ENCODE data around the gene TSHZ2.

Gene TSHZ2

DNA sequence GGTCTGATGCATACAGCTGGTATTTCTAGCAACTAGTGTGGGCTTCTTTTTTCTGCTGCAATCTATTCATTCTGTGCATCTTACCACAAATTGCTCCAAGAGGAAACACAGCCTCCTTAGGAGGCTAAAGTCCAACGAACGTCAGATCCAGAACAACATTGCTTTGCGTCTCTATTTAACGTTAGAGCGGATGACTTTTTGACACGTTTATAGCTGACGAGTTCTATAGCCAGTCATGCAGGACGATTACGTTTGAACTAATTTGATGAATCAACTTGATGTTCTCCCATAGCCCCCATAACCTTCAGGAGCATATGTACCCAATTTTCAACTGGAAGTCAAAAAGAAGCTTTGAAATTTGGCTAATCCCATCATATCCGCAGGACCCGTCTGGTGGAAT lies 59.9 kb downstream of the TSHZ2 start:
- no peak for DNase-seq

DNA sequence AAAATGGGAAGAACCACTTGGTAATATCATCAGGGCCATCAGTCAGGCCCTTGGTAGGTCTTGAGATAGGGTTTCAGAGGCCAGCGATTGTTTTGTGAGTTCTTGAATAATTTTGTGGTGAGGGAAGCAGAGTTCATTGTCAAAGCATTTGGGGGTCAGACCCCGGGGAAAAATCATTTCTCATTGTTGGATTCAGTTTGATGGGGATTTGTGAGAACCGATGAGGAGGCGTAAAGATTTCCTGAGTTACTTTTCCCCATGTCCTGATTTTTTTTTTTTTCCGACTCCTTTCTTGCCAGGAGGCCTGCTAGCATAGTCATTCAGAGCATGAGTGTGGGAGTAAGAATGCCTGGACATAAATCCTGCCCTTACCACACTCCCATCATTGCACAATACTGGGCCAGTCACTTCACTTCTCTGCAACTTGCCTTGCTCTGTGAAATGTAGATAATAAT lies 60.3 kb downstream of the TSHZ2 start:
- DNase-seq, result no peak

DNA sequence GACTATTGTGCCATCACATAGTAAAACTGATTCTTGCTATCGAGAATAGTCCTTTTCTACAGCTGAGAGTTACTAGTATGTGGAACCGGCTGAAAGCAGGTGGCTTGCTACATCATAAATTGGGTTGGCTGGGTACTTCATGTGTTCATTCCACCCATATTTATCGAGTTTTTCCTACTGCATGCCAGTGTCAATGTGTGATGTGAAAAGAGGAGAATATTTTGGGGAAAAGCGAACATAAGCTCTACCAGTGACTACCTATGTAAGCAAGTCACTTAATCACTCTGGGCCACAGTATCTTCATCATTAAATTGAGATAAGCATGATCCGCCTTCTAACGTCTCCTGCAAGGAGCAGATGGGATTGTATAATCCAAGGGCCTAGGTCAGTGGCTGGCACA lies 61.0 kb downstream of the TSHZ2 start:
- no peak for DNase-seq

DNA sequence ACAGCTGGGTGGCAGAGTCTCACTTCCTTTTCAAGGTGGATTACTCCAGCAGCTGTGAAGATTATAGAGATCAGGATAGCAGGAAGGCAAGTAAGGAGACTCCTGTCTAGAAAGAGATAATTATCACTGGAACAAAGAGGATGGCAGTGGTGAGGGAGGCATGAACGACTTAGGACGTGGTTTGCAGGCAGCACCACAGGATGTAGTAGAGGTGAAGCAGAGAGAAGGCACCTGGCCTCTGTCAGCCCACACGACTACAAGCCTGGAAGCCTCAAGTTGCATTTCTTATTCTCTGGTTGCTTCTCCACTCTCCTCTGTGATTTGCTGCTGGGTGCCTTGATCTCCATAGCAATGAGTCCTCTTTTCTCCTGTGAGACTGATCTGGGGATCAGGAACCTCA lies 62.7 kb downstream of the TSHZ2 start:
- DNase-seq, result no peak

DNA sequence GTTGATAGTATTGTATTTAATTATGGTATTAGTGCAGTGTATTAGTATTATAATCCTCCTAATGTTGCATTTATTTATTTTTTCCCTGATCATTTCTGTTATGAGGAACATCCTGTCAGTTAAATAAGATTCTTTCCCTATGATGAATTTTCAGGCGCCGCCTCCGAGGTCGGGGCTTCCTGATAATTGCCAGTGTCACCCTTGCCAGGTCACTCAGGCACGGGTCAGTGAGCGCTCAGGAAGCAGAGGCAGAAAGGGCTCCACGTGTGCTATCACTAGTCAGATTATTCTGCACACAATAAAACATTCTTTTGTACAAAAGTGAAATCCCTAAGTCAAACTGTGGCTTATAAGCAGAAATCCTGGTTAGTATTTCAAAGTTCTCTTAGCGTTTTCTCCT lies 64.8 kb downstream of the TSHZ2 start:
- no peak for DNase-seq

DNA sequence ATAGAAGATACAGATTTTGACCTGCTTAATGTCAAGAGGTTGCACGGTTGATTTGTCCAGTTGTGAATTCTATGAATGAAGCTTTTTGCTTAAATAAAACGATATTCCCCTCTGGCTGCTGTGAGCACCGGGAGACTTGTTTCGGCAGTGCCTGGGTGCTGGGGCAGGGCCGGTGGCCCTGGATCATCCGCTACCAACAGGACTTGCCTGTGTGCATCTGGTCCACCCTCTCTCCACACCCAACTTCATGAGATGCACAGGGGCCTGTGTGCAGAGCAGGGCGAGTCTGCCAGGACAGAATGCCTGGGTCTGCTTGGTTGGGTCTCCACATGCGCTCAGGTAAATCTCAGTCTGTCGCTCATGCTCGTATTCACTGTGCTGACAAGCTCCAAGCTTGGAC lies 65.5 kb downstream of the TSHZ2 start:
- DNase-seq, result no peak

DNA sequence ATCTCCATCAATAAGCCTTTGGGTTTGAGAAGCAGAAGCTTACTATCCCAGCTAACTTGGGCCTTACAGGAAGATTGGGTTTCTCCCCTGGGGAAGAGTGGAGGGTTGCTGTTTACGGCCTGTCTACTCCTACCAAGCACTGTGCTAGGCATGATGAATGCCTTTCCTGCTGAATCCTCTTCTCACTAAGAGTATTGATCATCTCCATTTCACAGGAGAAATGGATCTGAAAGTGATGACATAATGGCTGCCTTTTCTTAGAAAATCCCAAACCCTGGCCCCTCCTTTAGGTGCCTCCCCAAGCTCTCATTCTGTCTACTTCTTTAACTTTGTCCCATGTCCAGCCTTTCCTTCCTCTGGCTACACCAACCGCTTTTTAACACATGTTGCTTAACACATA lies 66.1 kb downstream of the TSHZ2 start:
- DNase-seq, result no peak

DNA sequence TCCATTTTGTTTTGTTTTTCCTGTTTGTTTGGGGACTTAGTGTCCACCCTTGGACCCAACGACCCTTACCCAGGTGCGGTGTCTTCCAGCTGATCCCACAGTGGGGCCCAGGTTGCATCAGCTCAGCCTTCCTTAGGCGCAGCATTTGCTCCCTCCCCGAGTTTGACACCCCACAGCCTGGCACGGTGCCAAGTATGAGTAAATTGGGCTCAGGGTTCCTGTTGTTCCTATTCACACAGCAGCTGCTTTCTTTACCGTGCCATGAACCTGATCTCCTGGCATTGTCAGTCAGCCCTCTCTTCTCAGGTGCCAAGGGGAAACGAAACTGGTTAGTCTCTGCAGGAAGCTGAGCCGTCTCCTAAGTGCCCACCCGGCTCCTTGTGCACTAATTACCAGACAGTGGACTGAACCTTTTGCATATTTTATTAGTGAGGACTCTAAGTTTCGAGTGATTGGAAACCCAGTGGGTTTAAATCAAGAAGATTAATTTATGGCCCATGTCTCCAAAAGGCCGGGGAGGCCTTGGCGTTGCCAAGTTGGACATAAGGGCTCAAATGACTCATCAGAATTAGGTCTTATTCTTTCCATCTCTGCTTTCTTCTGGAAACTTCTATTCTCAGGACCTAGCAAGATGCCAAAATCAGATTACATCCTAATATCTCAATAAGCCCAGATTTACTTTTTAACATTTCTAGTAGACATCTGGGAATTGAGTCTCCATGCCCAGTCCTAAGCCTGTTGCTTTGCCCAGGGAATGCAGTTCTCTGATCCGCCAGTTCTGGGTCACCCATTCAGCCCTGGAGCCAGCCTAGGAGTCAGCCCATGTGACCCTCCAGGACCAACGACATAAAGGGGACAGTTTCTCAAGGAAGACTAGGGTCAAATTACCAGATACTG lies 68.8 kb downstream of the TSHZ2 start:
- no peak for DNase-seq

DNA sequence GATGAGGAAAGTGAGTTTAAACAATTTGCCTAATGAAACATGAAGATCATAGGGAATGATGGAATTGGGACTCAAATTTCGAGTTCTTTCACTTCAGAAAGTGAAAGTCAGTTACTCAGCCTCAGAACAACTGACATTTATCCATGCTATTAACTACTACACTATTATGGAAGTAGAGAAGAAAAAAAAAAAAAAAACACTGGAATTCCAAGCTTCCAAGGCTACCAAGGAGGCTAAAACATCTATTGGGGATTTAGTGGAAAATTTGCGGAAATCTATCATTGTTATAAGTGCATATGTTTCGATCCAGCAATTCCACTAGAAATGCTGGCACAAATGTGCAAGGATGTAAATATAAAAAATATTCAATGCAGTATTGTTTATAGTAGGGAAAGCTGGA lies 70.4 kb downstream of the TSHZ2 start:
- DNase-seq, result no peak

DNA sequence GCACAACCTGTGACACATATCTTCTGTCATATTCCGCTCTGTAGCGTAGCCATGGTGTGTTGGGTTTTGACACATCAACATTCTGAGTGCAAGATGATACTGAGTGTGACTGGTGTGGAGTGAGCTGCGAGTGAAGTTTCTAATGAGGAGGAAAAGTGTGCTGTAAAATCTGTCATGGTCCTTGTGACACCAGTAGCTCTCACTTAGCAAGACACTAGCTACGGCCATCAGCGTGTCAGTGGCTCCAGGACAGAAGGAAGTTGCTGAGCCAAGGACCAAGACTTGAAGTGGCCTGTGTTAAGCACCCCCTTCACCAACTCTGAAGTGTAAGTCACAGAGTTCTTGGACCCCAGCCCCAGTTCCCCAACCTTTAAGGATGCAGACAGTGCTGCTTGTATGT lies 72.1 kb downstream of the TSHZ2 start:
- no peak for DNase-seq

DNA sequence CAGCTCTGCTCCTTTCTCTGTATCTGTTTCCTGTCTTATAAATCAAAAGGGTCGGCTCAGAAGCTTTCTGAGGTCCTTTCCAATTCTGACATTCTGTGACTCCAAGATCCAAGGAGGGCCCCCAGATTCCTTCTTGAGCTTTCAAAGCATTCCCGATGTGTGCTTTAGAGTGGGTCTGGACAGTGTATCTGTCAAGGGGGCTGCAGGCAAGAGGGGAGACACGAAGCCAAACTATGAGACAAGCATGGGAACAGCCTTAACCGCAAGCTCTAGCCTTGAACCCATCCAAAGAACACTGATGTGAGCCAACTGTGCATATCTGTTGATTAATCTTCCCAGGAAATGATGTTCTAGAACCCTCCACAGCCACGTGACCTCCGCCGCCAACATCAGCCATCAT lies 73.8 kb downstream of the TSHZ2 start:
- no peak for DNase-seq

DNA sequence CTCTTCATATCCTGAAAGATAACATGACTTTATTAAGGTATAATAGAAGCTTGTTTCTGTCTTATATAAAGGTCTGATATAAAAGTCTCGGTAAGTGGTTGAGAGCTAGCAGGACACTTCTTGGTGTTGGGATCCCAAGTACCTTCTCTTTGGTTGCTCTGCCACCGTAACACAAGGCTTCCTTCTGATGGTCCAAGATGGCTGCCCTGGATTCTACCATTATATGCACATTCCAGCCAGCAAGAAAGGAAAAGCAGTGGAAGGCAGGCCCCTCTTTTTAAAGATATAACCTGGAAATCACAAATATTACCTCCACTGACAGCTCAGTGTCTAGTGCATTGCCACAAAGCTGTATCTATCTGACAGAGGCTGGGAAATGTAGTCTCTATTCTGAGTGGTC lies 75.0 kb downstream of the TSHZ2 start:
- no peak for DNase-seq

DNA sequence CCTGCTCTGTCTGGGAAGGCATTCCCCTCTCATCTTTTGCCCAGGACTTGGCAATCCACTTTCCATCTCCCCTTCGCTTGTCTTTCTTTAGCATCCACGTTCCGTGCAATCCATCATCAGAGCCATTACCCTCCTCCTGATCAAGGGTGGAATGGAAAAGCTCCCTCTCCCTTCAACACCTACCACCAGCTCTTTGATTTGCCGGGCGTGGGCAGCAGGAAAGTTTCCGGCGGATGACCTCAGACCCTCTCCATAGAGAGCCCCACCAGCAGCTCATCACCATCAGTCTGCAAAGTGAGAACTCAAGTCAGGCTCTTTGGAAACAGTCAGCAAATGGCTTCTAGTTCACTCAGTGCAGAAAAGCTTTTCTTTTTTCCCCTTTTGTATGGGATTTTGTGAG lies 76.2 kb downstream of the TSHZ2 start:
- no peak for DNase-seq

DNA sequence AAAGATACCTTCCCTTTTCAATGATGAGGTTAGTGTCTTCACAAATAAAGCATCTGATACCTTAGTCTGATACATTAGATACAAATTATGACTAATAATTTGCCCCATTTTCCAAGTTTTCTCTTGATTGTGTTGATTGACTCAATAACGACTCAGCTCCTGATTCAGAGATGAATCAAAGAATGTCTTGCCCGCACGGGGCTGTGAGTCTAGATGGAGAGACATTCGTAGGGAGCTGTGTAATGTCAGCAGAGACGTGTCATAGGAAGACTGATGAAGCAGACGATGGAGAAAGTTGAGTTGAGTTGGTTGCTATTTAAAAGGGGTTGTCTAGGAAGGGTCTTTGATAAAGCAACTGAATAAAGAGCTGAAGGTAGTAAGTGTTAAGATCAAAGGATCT lies 78.2 kb downstream of the TSHZ2 start:
- no peak for DNase-seq

DNA sequence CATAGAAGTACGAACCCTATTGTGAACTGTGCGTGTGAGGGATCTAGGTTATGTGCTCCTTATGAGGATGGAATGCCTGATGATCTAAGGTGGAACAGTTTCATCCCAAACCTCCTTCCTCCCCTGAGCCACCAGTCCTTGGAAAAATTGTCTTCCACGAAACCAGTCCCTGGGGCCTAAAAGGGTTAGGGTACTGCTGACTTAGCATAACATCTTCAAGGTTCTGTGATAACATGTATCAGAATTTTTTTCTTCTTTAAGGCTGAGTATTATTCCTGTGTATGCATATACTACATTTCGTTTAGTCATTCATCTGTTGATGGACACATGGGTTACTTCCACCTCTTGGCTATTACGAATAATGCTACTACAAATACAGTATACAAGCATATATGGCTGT lies 80.2 kb downstream of the TSHZ2 start:
- no peak for DNase-seq

DNA sequence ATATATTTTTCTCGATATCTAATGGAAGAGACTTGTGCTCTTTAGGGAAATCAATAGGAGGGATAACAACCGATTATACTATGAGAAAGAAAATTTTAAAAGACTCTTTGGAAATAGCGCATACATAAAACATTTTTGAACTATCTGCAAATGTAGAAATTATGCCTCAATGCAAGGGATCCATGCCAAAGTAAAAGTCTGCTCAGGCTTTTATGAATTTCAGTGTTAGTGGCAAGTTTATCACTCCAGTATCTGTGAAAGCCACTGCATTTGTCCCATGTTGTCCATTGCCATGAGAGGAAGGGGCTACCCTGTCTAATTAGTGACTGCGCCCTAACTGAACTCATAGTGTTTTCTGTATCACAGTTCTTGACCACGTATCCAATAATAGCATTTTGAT lies 81.4 kb downstream of the TSHZ2 start:
- DNase-seq, result no peak

DNA sequence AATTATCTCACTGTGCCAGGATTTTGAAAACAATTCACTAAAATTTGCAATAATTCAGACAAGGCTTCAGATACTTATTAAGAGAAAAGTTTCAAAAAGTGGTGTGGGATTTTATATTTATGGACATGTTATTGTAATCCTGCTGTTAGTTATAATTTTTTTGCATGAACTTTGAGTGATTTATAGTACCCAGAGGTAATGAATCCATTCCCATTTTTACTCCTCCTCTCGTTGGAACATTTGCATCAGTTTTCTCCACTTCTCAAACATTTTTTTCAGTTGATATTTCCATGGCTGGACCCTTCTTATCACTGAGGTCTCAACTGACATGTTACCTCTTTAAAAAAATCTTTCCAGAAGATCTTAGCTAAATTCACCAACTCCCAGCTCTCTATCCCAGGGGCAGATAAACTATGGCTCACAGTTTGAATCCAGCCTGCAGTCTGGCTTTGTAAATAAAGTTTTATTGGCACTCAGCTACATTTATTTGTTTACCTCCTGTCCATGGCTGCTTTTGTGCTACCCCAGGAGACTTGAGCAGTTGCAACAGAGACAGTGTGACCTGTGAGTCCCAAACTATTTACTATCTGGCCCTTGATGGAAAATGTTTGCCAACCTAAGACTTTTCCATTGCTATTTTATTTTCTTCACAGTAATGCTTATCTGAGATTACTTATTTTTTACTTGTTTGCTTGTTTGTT lies 83.4 kb downstream of the TSHZ2 start:
- DNase-seq, result no peak

DNA sequence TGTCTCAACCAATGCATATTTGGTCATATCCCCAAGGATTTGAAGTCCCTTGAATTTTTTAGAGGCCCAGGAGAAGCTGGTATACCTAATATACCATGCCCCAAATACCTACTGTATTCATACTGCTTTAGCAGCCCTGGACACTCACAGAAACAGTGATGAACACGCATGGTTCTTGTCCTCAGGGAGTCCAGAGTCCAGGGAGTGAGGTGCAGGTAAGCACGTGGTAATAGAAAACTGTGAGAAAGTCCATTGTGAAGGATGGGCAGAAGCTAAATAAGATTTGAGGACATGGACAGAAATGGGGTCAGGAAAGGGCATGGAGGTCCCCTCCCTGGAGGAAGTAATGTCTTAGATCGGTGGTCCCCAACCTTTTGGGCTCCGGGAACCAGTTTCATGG lies 85.4 kb downstream of the TSHZ2 start:
- no peak for DNase-seq

DNA sequence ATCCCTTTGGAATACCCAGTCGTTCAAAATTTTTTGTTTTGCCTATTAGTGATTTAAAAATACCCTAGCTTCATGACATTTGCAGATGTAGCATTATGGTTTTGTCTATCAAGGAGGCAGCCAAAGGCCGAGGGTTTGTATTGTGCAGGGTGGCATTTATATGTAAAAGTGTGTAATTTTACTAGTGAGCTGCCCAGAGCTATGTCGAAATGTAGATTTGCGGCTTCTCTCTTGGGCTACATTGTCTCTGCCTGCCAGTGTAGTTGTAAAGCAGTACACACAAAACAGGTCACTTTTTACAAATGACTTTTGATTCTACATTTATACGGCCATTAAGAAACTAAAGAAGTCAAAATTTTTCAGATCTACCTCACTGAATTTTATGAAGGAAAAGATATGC lies 87.7 kb downstream of the TSHZ2 start:
- no peak for DNase-seq

DNA sequence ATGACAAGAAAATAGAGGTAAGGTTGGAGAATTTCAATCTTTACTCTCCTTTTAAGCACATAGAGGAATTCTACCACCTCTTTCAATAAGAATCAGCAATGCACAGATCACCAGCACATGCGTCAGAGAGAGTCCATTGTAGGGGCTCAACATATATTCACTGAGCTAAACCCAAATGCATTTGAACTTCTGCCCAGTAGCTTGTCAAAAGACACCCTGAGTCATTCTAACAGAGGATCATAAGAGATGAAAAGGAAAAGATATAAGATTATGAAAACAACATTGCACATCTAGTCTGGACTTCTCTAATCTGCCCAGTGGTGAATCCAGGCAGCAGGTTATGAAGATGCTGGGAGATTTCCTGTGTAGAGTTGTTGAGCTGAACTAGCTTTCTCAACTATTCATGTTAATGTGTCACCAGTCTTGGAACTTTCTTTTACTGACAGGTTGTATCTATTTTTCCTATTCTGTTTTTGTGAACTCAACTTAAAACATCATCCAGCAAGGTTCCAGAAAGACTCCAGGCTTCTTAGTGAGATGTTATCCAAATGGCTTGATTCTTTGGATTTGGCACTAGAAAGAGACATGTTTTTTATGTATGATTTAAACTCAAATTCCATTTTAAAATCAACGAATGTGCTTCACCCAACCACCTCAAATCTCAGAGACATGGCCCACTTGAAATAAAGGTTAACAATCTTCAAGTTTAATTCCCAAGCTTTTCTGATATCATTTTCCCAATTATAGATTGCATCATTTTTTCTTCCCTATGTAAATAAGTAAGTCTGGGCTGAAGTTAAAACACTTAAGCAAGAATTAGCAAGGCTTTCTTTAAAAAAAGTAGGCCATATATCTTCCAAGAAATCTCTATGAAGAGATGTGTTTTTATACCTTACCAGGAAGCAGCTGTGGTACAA lies 89.3 kb downstream of the TSHZ2 start:
- no peak for DNase-seq

DNA sequence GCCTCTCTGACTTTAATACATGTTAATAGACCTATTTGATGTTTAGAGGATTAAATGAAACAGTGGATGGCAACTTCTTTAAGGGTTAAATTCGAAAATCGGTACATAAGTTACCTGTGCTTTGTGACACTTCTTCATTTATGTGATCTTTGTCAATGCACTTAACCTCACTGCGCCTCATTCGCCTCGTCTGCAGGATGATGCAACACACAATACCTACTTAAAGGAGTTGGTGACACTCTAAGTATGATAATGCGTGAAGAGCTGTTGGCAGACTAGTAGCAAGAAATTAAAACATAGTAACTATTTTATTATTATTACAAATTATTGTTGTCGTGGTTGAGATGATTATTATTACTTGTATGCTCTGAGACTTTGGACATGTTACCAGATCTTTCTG lies 92.8 kb downstream of the TSHZ2 start:
- DNase-seq, result no peak

DNA sequence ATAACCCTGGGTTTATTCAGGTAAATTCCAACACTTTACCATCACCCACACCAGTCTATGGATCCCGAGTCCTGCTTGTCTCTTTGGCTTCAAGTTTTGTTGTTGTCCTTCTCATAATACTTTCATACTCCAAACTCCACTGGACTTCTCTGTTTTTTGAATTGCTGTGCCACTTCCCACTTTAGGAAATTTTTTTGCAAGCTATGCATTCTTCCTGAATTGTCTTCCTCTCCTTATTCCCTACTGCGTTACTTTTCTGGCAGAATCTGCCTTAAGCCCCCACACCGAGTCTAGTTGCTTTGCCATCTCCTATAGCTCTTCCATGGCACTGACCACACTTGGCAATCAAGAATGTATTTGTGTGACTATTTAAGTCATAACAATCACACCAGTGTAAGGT lies 96.1 kb downstream of the TSHZ2 start:
- no peak for DNase-seq

DNA sequence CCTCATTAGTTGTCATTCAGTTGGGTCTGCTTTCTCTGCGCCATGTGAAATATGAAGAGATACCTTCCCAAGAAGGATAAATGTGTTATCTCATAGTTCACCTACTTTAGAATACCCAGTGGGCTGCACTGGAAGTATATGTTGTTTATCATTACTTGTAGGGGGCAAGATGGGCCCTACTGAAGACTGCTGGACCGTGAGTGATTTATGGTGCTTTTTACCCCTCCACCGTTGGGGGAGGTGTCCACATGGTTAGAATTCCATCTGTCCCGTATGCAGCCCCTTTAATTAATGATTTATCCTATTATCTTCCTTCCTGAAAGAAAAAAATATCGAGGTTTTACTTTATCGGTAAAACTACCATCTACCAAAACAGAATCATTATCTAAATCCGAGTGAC lies 97.0 kb downstream of the TSHZ2 start:
- DNase-seq, result no peak
